H1 (cell line): ENCODE measurements around the gene GPR26. TPM values are rescaled to one million over a fixed set of nuclear protein-coding genes. Genes with fewer than 3 reads are reported as not detected.

ENCODE experiments used
- CTCF ChIA-PET: fragments of 300-600 bp; sonication (Branson Sonifier 250); formaldehyde crosslinking; loops from one replicate; lab custom pipeline; 2021; ENCODE audit not compliant: partially characterized antibody; lab: Charles Lee
- POLR2A ChIA-PET: fragments of 300-600 bp; sonication (Branson Sonifier 250); formaldehyde crosslinking; loops from one replicate; lab custom pipeline; 2021; ENCODE audit warnings: inconsistent platforms; ENCODE audit not compliant: partially characterized antibody; lab: Charles Lee
- DNase-seq, 2 experiments: peaks; one replicate each; pipeline versions ENCODE4 v3.0.0 to v3.0.0-alpha.2; 2010 to 2022; ENCODE audit warnings: low spot score in 2 of 2, low read depth in 1 of 2, mixed read lengths in 1 of 2
- FAIRE-seq: peaks from 2 replicates; lab custom pipeline; 2011; peaks lifted over from hg19 to GRCh38; lab: Jason Lieb, UNC
- H2AFZ ChIP-seq: 2 replicates; pipeline ENCODE4 v1.8.1; 2012; ENCODE audit warnings: low read length, inconsistent platforms
- H2AK5ac ChIP-seq: 2 replicates; pipeline ENCODE4 v1.6.1; 2013; ENCODE audit warnings: low read depth, low read length
- H2BK120ac ChIP-seq: replicated peaks from 2 replicates; pipeline ENCODE3; 2013; ENCODE audit warnings: low read depth, low read length, inconsistent platforms
- H2BK12ac ChIP-seq: 2 replicates; pipeline ENCODE4 v1.6.1; 2013; ENCODE audit warnings: low read depth, low read length
- H2BK15ac ChIP-seq: 2 replicates; pipeline ENCODE4 v1.6.1; 2013; ENCODE audit warnings: low read length
- H2BK20ac ChIP-seq: 2 replicates; pipeline ENCODE4 v1.6.1; 2013; ENCODE audit warnings: low read length
- H2BK5ac ChIP-seq: 2 replicates; pipeline ENCODE4 v1.6.1; 2013; ENCODE audit warnings: low read depth, low read length
- H3K14ac ChIP-seq: 2 replicates; pipeline ENCODE4 v1.6.1; 2013; ENCODE audit warnings: inconsistent platforms; ENCODE audit not compliant: insufficient read length
- H3K18ac ChIP-seq: 2 replicates; pipeline ENCODE4 v1.6.1; 2013; ENCODE audit warnings: low read length; ENCODE audit errors: extremely low read depth
- H3K23ac ChIP-seq: 2 replicates; pipeline ENCODE4 v1.6.1; 2013; ENCODE audit warnings: inconsistent platforms; ENCODE audit not compliant: insufficient read length
- H3K23me2 ChIP-seq: 2 replicates; pipeline ENCODE4 v1.6.1; 2013; ENCODE audit warnings: low read depth, low read length
- H3K27ac ChIP-seq: 2 replicates; pipeline ENCODE4 v1.6.1; 2011; ENCODE audit warnings: low read depth, low read length, inconsistent platforms
- H3K27me3 ChIP-seq, 4 experiments: replicated peaks in 1 of 4; 1 replicate in 1 of 4; 2 replicates in 3 of 4; pipeline versions ENCODE4 v1.6.1 to v1.8.1; 2011 to 2013; ENCODE audit warnings: low read length in 3 of 4, mild to moderate bottlenecking in 3 of 4, inconsistent platforms in 2 of 4, mixed read lengths in 2 of 4, moderate library complexity in 1 of 4; ENCODE audit not compliant: control insufficient read depth in 3 of 4, insufficient read depth in 3 of 4; ENCODE audit errors: extremely low read depth in 1 of 4
- H3K36me3 ChIP-seq, 4 experiments: 2 replicates each; pipeline versions ENCODE4 v1.6.1 to v1.8.1; 2011 to 2013; ENCODE audit warnings: mild to moderate bottlenecking in 4 of 4, low read length in 3 of 4, moderate library complexity in 2 of 4, control low read depth in 1 of 4, inconsistent platforms in 1 of 4; ENCODE audit not compliant: insufficient read depth in 4 of 4, control insufficient read depth in 2 of 4
- H3K4ac ChIP-seq: replicated peaks from 2 replicates; pipeline ENCODE3; 2013; ENCODE audit warnings: low read length, low read depth, mixed read lengths, inconsistent platforms; ENCODE audit not compliant: insufficient read length
- H3K4me1 ChIP-seq, 4 experiments: replicated peaks in 1 of 4; 1 replicate in 1 of 4; 2 replicates in 3 of 4; pipeline versions ENCODE4 v1.6.1 to v1.8.1; 2011 to 2013; ENCODE audit warnings: low read length in 3 of 4, inconsistent platforms in 2 of 4, mixed read lengths in 1 of 4; ENCODE audit not compliant: insufficient read depth in 4 of 4, control insufficient read depth in 3 of 4
- H3K4me2 ChIP-seq, 2 experiments: 2 replicates each; pipeline versions ENCODE4 v1.6.1 to v1.8.1; 2011 to 2013; ENCODE audit warnings: low read depth in 2 of 2, low read length in 2 of 2, control low read depth in 1 of 2, inconsistent platforms in 1 of 2, mild to moderate bottlenecking in 1 of 2; ENCODE audit not compliant: insufficient read depth in 1 of 2
- H3K4me3 ChIP-seq, 4 experiments: fragments of 200-600, 300-600 bp in 1 of 4; sonication (generic), shearing (Covaris generic), sonication (Bioruptor Twin) in 1 of 4; 2 replicates each; pipeline versions ENCODE4 v1.5.1 to v1.8.1; 2011 to 2016; ENCODE audit warnings: low read length in 4 of 4, low read depth in 3 of 4, control low read depth in 2 of 4, inconsistent platforms in 2 of 4, mild to moderate bottlenecking in 2 of 4, mixed read lengths in 1 of 4, moderate library complexity in 1 of 4; ENCODE audit not compliant: insufficient read depth in 2 of 4; ENCODE audit errors: extremely low read depth in 1 of 4
- H3K56ac ChIP-seq: replicated peaks from 2 replicates; pipeline ENCODE3; 2013; ENCODE audit warnings: low read depth, mild to moderate bottlenecking, mixed read lengths, low read length, inconsistent platforms; ENCODE audit not compliant: insufficient read length
- H3K79me1 ChIP-seq: 2 replicates; pipeline ENCODE4 v1.6.1; 2013; ENCODE audit warnings: low read depth, low read length, control low read depth
- H3K79me2 ChIP-seq, 2 experiments: 2 replicates each; pipeline versions ENCODE4 v1.6.1 to v1.8.1; 2012 to 2013; ENCODE audit warnings: low read length in 2 of 2, mild to moderate bottlenecking in 2 of 2, inconsistent platforms in 1 of 2; ENCODE audit not compliant: insufficient read depth in 2 of 2, control insufficient read depth in 1 of 2
- H3K9ac ChIP-seq, 4 experiments: replicated peaks in 1 of 4; 1 replicate in 1 of 4; 2 replicates in 3 of 4; pipeline versions ENCODE4 v1.6.1 to v1.8.1; 2011 to 2013; ENCODE audit warnings: low read depth in 3 of 4, low read length in 3 of 4, control low read depth in 2 of 4, mild to moderate bottlenecking in 2 of 4, moderate library complexity in 2 of 4, inconsistent platforms in 1 of 4; ENCODE audit errors: extremely low read depth in 1 of 4
- H3K9me3 ChIP-seq, 2 experiments: 2 replicates each; pipeline versions ENCODE4 v1.6.1 to v1.8.1; 2012 to 2013; ENCODE audit warnings: mild to moderate bottlenecking in 2 of 2, moderate library complexity in 2 of 2, control low read depth in 1 of 2, inconsistent platforms in 1 of 2, low read depth in 1 of 2, low read length in 1 of 2, mixed read lengths in 1 of 2; ENCODE audit not compliant: insufficient read depth in 2 of 2
- H4K20me1 ChIP-seq, 2 experiments: replicated peaks in 1 of 2; 2 replicates each; pipeline versions ENCODE3 to v1.8.1; 2011 to 2013; ENCODE audit warnings: inconsistent platforms in 2 of 2, low read length in 2 of 2, mild to moderate bottlenecking in 1 of 2; ENCODE audit not compliant: insufficient read depth in 2 of 2, control insufficient read depth in 1 of 2
- H4K5ac ChIP-seq: 2 replicates; pipeline ENCODE4 v1.6.1; 2013; ENCODE audit warnings: low read length, low read depth, mixed read lengths, inconsistent platforms; ENCODE audit not compliant: insufficient read length
- H4K8ac ChIP-seq: 2 replicates; pipeline ENCODE4 v1.8.0; 2013; ENCODE audit warnings: mild to moderate bottlenecking, moderate library complexity, low read length, inconsistent platforms; ENCODE audit not compliant: insufficient read depth; ENCODE audit errors: extremely low read depth
- H4K91ac ChIP-seq: replicated peaks from 2 replicates; pipeline ENCODE3; 2013; ENCODE audit warnings: low read length, mixed read lengths, inconsistent platforms; ENCODE audit not compliant: insufficient read length
- ATF2 ChIP-seq: IDR thresholded peaks from 2 replicates; pipeline ENCODE4 v1.6.1; 2012; ENCODE audit warnings: low read length, inconsistent platforms
- CTBP2 ChIP-seq: IDR thresholded peaks from 2 replicates; pipeline ENCODE4 v1.7.0; 2011; ENCODE audit warnings: borderline replicate concordance, mild to moderate bottlenecking, moderate library complexity, mixed read lengths, low read length; ENCODE audit not compliant: insufficient read depth, insufficient read length
- EP300 ChIP-seq, 2 experiments: IDR thresholded peaks; 1 replicate in 1 of 2; 2 replicates in 1 of 2; pipeline ENCODE4 v1.6.1; 2011 to 2012; ENCODE audit warnings: low read depth in 2 of 2, low read length in 2 of 2, mild to moderate bottlenecking in 2 of 2, borderline replicate concordance in 1 of 2, inconsistent platforms in 1 of 2, moderate library complexity in 1 of 2
- JUN ChIP-seq: IDR thresholded peaks from 2 replicates; pipeline ENCODE4 v1.6.1; 2011; ENCODE audit warnings: low read depth, mild to moderate bottlenecking, improper control_type of control experiment, low read length
- KDM5A ChIP-seq: fragments of 200-600 bp; IDR thresholded peaks from 2 replicates; pipeline ENCODE4 v1.7.1; 2012; ENCODE audit warnings: mild to moderate bottlenecking, low read length, inconsistent platforms, mixed read lengths
- MAX ChIP-seq: IDR thresholded peaks from 2 replicates; pipeline ENCODE4 v1.6.1; 2012; ENCODE audit warnings: inconsistent platforms
- RBBP5 ChIP-seq: IDR thresholded peaks from 2 replicates; pipeline ENCODE4 v1.7.1; 2012; ENCODE audit warnings: low read depth, mild to moderate bottlenecking, inconsistent platforms, low read length, moderate library complexity, borderline replicate concordance
- SP2 ChIP-seq: IDR thresholded peaks from 2 replicates; pipeline ENCODE4 v1.6.1; 2012; ENCODE audit warnings: mild to moderate bottlenecking, low read length, inconsistent platforms
- YY1 ChIP-seq: IDR thresholded peaks from 2 replicates; pipeline ENCODE4 v1.6.1; 2011; ENCODE audit warnings: low read depth, mild to moderate bottlenecking, low read length
- ZNF274 ChIP-seq: IDR thresholded peaks from 2 replicates; pipeline ENCODE4 v1.7.0; 2012; ENCODE audit warnings: low read length, borderline replicate concordance; ENCODE audit errors: extremely low read depth
- WGBS, 2 experiments: shearing (Covaris generic) in 1 of 2; methylation state at CpG; one replicate each; pipeline versions ENCODE4 v1.1.6 to v1.1.7; 2013 to 2015; ENCODE audit warnings: low lambda C conversion rate in 2 of 2, mixed read lengths in 2 of 2, inconsistent platforms in 1 of 2, low coverage in 1 of 2, missing lambda C conversion rate in 1 of 2; ENCODE audit not compliant: insufficient replicate concordance in 2 of 2, insufficient coverage in 1 of 2, insufficient read length in 1 of 2; ENCODE audit errors: extremely low coverage in 1 of 2, missing lambda C conversion rate in 1 of 2; 5-methylcytosine and 5-hydroxymethylcytosine counted together
- polyA plus RNA-seq, 7 experiments: library from polyadenylated mRNA; depleted of rRNA in 3 of 7; stranded (reverse) in 5 of 7; unstranded in 2 of 7; fragments of >200 nt in 5 of 7; fragments of 200-250 nt in 2 of 7; gene quantifications; 1 replicate in 5 of 7; 2 replicates in 1 of 7; 4 replicates in 1 of 7; pipeline versions ENCODE4 v1.2.1 to v1.2.3, GENCODE V29; 2011 to 2013; ENCODE audit warnings: missing spikeins in 2 of 7, mixed read lengths in 2 of 7
- total RNA-seq: library from RNA; stranded (reverse); fragmentation: NEBNext Ultra II Directional; extraction: Animal tissue kit (Norgen Biotek cat#: 25700); gene quantifications from 2 replicates; pipeline ENCODE4 v1.2.1, GENCODE V29; 2021

Gene GPR26
- total and polyA plus RNA-seq, 2 of the 8 experiments (the other 6 are each of a cell fraction or from before 2014, with no cell fraction given), result 0.09 to 0.21 TPM

- TF ChIP-seq SP2, result no peak
- no peak for TF ChIP-seq YY1
- TF ChIP-seq EP300 (IDR thresholded peaks at IDR 0.05; ENCODE audit: borderline replicate concordance in 1 of 2, low read depth in 2 of 2, low read length in 2 of 2), result no peak
- no peak for TF ChIP-seq RBBP5
- no peak for TF ChIP-seq KDM5A
- no peak for TF ChIP-seq ZNF274
- TF ChIP-seq ATF2, result no peak
- TF ChIP-seq CTBP2, result no peak
- TF ChIP-seq JUN, result no peak
- TF ChIP-seq MAX, result no peak
- no peaks in the 10 kb centered on the region for H3K9me3 ChIP-seq
- H3K79me1 ChIP-seq, result no peaks in the 10 kb centered on the region
- H3K79me2 ChIP-seq, result no peaks in the 10 kb centered on the region
- 93% methylated on average over 4 of the region's 4 CpGs; no CpG with 5 or more reads in 1 of the 2 experiments for WGBS, 2 experiments
- H3K56ac ChIP-seq, result no peak overlapping the region
- DNase-seq (no peak), FAIRE-seq (no peak)
- H4K91ac ChIP-seq, result no peak overlapping the region
- H3K23me2 ChIP-seq, result no peaks in the 10 kb centered on the region
- H2BK15ac ChIP-seq, result no peak overlapping the region
- H2BK120ac ChIP-seq, result no peak overlapping the region
- no peak overlapping the region for H3K23ac ChIP-seq
- no peak overlapping the region for H4K8ac ChIP-seq
- no peak overlapping the region for H3K4me3 ChIP-seq
- no peak overlapping the region for H2BK20ac ChIP-seq
- no peaks in the 10 kb centered on the region for H3K4me1 ChIP-seq
- no peak overlapping the region for H3K4ac ChIP-seq
- H3K36me3 ChIP-seq, result no peaks in the 10 kb centered on the region
- ChIA-PET POLR2A (no interaction called here), CTCF (interaction anchor here (0.7 to 2.6 kb wide), 7 partner anchors 11 to 180 kb away, joined by 3 to 8 read pairs (median 4); no protein-coding TSS in a partner anchor)
- no peak overlapping the region for H3K18ac ChIP-seq
- no peak overlapping the region for H4K5ac ChIP-seq
- no peak overlapping the region for H3K9ac ChIP-seq
- H3K14ac ChIP-seq, result no peak overlapping the region
- no peak overlapping the region for H2BK12ac ChIP-seq
- H3K27me3 ChIP-seq, result no peaks in the 10 kb centered on the region; a peak in 1 of 7 replicates
- no peak overlapping the region for H2BK5ac ChIP-seq
- no peak overlapping the region for H3K4me2 ChIP-seq
- no peaks in the 10 kb centered on the region for H4K20me1 ChIP-seq
- H3K27ac ChIP-seq, result no peak overlapping the region
- no peak overlapping the region for H2AFZ ChIP-seq
- no peak overlapping the region for H2AK5ac ChIP-seq
Observed at GRCh38 chr10:123717336-123717735, 51.2 kb downstream of the GPR26 start.
